GM18508 (cell line): ENCODE data around the gene SAP25.

Experiments used
- ATAC-seq: cut with Tn5 transposase; IDR thresholded peaks from one replicate; pipeline ENCODE4 v1.9.1; 2021; ENCODE audit warnings: moderate number of reproducible peaks; ENCODE audit not compliant: insufficient read depth, unreplicated experiment

Gene SAP25

DNA sequence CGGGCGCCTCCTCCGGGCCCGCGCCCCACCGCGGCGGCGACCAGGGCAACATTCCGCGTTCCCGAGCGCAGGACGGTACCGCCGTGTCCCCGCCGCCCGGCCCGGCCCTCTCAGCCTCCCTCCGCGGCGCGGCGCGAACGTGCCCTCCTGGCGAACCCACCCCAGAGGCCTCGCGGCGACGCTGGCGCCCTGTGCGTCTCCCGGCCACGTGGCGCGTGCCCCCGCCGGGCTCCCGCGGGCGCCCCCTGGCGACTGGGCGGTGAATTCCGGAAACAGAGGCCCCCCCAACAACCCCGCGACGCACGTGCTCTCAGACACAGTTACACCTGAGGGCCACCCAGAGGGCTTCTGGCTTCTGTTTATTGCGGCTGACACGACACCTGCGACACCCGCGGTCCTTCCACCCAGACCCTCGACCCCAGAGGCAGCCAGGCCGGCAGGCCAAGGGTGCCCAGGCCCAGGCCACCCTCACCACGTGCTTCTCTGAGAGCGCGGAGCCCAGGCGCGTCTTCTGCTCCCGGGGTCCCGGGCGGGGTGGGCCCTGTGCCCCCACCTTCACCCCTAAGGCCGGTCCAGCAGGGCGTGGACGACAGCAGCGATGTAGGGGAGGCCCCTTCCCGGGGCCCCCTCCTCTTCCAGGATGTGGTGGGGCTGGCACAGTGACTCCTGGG is at the start of gene SAP25:
Gene SAP25, minus strand, starts transcription at position 210 of the 671 bp plus-strand sequence. Its CDS starts 158 bp downstream, at position 52.
- ATAC-seq = no peak

DNA sequence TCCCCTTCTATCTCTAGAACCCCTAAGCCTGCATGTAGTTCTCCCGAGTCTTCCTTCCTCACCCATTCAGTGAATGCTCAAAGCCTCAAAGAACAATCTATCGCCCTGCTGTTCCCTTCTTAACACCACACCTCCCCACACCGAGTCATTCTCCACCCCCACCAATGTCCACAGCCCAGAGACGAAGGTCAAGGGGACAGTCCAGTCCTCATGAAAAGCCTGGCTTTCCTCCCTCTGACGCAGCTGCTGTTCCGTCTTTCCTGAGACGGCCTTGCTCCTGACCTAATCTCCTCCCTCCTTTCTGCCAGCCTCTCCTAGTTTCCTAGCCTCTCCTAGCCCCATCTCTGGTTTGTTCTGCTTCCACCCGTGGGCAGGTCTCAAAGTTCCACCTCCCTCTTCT is 47.9 kb upstream of the SAP25 start:
- ATAC-seq = no peak

DNA sequence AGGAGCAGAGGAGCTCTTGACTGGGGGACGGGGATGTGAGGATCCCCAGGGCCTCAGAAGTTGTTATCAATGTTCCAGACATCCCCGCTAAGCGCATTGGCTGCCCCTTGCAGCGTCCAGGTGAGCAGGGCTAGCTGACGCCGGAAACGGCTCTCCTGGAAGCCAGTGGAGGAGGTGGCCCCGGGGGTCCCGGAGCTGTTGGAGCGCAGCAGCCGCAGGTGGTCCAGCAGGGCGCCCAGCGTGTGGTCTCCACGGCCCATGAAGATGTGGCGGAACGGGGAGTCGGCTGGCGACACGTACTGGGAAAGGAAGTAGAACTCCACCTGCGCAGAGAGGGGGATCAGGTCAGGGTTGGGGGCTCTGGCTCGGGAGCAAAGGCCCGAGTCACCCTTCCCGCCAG is 47.1 kb upstream of the SAP25 start:
- no peak for ATAC-seq

DNA sequence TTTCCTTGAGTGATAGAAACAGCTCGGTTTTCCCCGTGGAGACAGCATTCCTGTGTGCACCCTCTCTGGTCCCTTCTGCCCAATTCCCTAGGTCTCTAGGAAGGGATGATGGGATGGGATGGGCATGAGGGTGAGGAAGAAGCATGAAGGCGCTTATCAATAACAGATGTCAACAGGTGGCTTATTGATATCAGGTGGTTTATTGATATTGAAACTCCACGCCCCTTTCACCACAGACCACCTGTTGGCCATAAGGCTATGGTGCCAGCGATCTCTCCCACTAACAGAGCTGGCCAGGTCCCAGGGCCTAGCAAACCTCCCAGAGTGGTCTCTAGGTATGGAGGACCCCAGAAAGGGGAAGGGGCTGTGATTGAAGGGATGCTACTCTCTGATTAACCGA is 46.5 kb upstream of the SAP25 start:
- ATAC-seq = no peak

- ATAC-seq = no peak
Observed at GRCh38 chr7:100614308-100614861, 40.7 kb upstream of the SAP25 start.

GRCh38 chr7:100613412-100614175 is 39.9 kb upstream of the SAP25 start:
- no peak for ATAC-seq

DNA sequence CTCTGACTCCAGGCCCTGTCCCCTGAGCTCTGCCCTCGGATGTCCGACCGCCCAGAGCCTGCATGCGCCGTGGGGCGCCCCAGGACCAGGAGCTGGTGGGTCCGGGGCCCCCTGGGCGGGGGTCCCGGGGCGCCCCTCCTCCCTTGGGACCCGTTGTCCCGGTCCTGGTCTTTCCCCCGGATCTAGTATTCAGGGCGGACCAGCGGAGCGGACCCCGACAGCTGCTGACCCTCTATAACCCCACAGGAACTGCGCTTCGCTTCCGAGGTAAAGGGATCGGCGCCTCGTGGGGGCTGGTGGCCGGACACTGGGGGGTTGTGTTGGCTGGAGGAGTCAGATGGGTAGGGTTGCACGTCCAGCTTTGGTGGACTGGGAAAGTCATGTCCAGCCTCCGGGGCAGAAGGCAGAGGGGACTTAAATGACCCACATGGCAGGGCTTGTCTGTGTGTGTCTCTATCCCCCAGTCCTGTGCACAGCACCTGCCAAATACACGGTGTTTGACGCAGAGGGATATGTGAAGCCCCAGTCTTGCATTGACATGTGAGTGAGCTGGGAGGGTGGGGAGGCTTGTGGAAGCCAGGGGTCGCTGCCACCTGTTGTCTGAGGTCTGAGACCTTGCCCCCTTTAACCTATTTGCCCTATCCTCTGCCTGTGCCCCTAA is 39.2 kb upstream of the SAP25 start:
- ATAC-seq = no peak

- peak; percentile 85 for ATAC-seq
Observed at GRCh38 chr7:100611983-100612729, 38.5 kb upstream of the SAP25 start, which contains the start of gene MOSPD3. MOSPD3 (plus strand) TSS chr7:100612540; CDS start chr7:100612792, 252 bp downstream.

DNA sequence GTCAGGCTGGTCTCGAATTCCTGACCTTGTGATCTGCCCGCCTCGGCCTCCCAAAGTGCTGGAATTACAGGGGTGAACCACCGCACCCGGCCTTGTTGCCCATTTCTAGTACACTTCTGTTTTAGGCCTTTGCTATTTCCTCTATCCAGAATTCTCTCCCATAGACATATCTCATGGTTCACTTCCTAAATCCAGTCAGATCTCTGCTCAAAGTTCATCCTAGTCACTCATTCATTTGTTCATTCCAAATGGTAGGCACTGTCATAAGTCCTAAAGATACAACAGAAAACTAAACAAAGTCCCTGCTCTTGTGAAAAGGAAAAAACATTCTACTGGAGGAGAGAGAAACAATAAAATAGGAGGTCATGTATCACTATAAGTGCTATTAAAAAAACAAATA is 36.3 kb upstream of the SAP25 start:
- ATAC-seq = no peak

DNA sequence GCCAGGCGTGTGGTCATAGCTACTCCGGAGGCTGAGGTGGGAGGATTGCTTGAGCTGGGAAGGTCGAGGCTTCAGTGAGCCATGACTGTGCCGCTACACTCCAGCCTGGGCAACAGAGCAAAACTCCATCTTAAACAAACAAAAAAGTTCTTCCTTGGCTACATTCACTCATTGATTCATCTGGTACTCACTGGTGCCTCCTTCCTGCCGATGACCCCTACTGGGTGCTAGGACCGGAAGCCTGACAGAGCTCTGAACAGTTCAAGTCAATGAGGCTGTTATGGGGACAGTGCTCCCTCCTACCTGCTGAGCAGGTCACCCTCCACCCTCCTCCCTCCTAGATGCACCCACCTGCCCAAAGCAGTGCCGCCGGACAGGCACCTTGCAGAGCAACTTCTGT is 33.4 kb upstream of the SAP25 start:
- ATAC-seq = no peak

- no peak for ATAC-seq
Observed at GRCh38 chr7:100606313-100606712, 32.6 kb upstream of the SAP25 start.

DNA sequence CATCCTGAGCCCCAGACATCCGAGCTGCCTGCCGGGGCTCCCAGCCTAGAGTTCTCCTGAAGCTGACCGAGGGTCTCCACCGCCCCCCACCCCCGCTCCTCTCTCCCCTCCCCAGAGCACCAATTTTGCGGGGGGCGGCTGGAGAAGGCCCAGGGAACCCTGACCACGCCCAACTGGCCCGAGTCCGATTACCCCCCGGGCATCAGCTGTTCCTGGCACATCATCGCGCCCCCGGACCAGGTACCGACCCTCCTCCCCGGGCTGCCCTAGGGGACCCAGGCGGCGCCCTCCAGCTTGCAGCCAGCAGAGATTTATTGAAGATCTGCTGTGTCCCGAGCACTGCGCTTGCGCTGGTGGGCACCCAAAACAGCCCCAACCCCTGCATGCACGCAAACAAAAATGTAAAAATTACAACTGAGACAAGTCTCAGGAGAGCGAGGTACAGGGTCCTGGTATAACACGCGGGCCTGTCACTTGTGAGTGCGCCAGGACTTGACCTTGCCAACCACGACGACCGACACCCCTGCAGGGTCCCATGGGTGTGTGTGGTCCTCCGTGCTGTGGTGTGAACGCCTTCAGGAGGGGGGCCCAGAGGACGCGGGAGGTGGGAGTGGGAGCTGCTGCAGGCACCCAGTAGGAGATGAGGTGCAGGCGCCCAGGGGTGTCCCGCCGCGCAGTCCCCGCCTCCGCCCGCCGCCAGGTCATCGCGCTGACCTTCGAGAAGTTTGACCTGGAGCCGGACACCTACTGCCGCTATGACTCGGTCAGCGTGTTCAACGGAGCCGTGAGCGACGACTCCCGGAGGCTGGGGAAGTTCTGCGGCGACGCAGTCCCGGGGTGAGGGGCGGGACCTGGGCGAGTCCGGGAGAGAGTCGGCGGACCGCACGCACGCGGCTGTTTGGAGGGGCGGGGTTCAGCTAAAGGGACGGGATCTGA is 31.5 kb upstream of the SAP25 start:
- no peak for ATAC-seq

DNA sequence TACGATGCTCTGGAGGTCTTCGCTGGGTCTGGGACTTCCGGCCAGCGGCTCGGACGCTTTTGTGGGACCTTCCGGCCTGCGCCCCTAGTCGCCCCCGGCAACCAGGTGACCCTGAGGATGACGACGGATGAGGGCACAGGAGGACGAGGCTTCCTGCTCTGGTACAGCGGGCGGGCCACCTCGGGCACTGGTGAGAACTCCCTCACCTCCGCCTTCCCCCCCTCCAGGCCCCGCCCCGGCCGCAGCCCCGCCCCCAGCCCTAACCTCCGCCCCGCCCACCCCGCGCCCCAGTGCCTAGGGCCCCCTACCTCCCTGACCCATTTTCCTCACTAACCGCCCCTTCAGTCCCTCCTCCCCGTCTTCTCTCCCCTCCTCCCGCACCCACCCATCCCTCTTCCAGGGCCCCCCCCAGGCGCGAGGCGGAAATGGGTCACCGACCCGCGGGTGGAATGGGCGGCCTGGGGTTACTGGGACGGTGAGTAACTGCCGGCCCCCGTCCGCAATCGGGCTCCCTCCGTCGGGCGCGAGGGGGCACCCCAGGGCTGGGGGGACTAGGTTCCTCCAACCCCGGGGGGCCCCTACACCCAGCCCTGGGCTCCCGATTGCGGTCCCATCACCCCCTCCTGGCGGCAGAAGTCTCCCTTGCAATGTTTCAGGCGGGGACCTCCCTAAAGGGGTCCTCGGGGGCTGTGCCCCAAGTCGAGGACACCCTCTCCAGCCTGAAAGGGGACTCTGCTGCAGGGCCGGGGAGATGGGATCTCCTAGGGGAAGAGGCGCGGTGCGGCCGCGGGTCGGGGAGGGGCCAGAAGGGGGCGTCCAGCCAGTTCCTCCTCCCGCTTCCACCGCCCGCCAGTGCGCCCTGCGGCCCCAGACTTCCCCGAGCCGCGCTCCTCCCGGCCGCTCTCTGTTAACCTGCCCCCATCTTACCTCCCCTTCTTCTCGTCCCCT is 30.6 kb upstream of the SAP25 start:
- ATAC-seq = no peak

- ATAC-seq = no peak
Observed at GRCh38 chr7:100603726-100604027, 30.0 kb upstream of the SAP25 start.

- no peak for ATAC-seq
Observed at GRCh38 chr7:100602889-100603725, 29.4 kb upstream of the SAP25 start.

DNA sequence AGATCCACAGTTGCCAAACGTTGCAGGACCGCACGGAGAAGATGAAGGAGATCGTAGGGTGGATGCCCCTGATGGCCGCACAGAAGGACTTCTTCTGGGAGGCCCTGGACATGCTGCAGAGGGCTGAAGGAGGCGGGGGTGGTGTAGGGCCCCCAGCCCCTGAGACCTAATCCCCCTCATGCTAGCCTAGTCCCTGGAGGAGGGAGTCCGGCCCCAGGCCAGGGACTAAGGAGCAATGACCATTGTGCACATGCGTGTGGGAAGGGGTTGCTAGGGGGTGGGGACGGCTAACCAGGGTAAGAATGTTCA is 27.0 kb upstream of the SAP25 start:
- no peak for ATAC-seq

- ATAC-seq = no peak
Observed at GRCh38 chr7:100599911-100600729, 26.4 kb upstream of the SAP25 start.
